OCI-LY7 (cell line): ENCODE results near the gene ZDHHC22.

Experiments used
- CTCF ChIP-seq: fragments of 200-600 bp; sonication (generic); conservative IDR thresholded peaks from 2 replicates; pipeline ENCODE4 v1.5.1; 2014; ENCODE audit warnings: mild to moderate bottlenecking, antibody characterized with exemption, low read length, moderate library complexity, mixed read lengths
- EZH2phosphoT487 ChIP-seq: fragments of 200-600 bp; sonication (generic); IDR thresholded peaks from 2 replicates; pipeline ENCODE4 v1.6.1; 2018; ENCODE audit warnings: low read depth, borderline replicate concordance, mild to moderate bottlenecking, mixed run types, antibody characterized with exemption, low read length, moderate library complexity, mixed read lengths

- no peak for TF ChIP-seq CTCF
- TF ChIP-seq EZH2phosphoT487, result no peak
Measured at GRCh38 chr14:77107228-77107627, 34.4 kb downstream of the ZDHHC22 start.
